Tibial nerve (tissue), 4 donors: ENCODE data around the gene AGK.

Experiments used
- EP300 ChIP-seq, 2 donors: sonication (generic); formaldehyde crosslinking; IDR thresholded peaks; one replicate each; pipeline ENCODE4 v1.6.1; 2017; ENCODE audit warnings: antibody characterized with exemption in 2 of 2, mild to moderate bottlenecking in 1 of 2
- POLR2A ChIP-seq, 2 donors: fragments of 450-650 bp; IDR thresholded peaks; one replicate each; pipeline ENCODE4 v1.6.1; 2017; ENCODE audit warnings: antibody characterized with exemption in 2 of 2, mild to moderate bottlenecking in 2 of 2, moderate library complexity in 2 of 2
- TF ChIP-seq, protein P1 (sequence below), 5 experiments: fragments of 200-600 bp in 3 of 5; fragments of 450-650 bp in 2 of 5; sonication (generic) in 3 of 5; IDR thresholded peaks; one replicate each; pipeline ENCODE4 v1.5.1; 2016 to 2019; ENCODE audit warnings: antibody characterized with exemption in 5 of 5, mild to moderate bottlenecking in 3 of 5, moderate library complexity in 2 of 5

DNA sequence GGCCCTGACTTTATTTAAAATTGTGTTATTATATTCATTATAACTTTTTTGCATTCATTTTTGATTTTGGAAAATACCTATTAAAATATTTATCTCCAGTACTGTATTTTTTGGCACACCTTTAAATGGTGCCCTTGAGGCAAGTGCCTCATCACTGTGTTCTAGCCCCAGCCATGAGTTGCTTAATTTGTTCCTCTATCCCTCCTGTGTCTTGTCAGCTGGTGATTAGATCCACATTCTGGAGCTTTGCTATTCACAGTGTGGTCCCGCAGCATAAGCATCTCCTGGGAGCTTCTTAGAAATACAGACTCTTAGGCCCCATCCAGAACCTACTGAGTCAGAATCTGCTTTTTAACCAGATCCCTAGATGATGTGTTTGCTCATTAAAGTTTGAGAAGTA, 19.8 kb downstream of the AGK start:
- TF ChIP-seq, protein P1, sequence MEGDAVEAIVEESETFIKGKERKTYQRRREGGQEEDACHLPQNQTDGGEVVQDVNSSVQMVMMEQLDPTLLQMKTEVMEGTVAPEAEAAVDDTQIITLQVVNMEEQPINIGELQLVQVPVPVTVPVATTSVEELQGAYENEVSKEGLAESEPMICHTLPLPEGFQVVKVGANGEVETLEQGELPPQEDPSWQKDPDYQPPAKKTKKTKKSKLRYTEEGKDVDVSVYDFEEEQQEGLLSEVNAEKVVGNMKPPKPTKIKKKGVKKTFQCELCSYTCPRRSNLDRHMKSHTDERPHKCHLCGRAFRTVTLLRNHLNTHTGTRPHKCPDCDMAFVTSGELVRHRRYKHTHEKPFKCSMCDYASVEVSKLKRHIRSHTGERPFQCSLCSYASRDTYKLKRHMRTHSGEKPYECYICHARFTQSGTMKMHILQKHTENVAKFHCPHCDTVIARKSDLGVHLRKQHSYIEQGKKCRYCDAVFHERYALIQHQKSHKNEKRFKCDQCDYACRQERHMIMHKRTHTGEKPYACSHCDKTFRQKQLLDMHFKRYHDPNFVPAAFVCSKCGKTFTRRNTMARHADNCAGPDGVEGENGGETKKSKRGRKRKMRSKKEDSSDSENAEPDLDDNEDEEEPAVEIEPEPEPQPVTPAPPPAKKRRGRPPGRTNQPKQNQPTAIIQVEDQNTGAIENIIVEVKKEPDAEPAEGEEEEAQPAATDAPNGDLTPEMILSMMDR (IDR thresholded peaks at IDR 0.05) = no peak
- no peak for TF ChIP-seq POLR2A (IDR thresholded peaks at IDR 0.05)
- TF ChIP-seq EP300 (IDR thresholded peaks at IDR 0.05) = no peak
